RWPE1 (cell line): ENCODE measurements around the gene AHCTF1.
"Not testable (repeated sequence)": the region's sequence is repeated elsewhere in the genome, so short reads cannot be mapped to it uniquely, and the experiment has no call there.

Experiments used
- CTCF ChIA-PET: fragments of 350-600 bp; sonication (Branson Sonifier 250); formaldehyde crosslinking; extraction: SDS; loops from one replicate; lab custom pipeline; 2021; lab: Yijun Ruan, JAX
- POLR2A ChIA-PET: fragments of 400-600 bp; formaldehyde crosslinking; extraction: SDS; loops from one replicate; lab custom pipeline; 2020; ENCODE audit warnings: antibody characterized with exemption; ENCODE audit not compliant: low non-redundant PET; lab: Yijun Ruan, JAX
- DNase-seq: peaks from one replicate; pipeline ENCODE4 v3.0.0; 2012; ENCODE audit warnings: low spot score
- H3K27ac ChIP-seq: fragments of 450-650 bp; 2 replicates; pipeline ENCODE4 v1.5.1; 2017
- CTCF ChIP-seq: fragments of 450-650 bp; conservative IDR thresholded peaks from 2 replicates; pipeline ENCODE4 v1.5.1; 2017; ENCODE audit warnings: low read depth, mild to moderate bottlenecking

AHCTF1 gene

GRCh38 chr1:246878551-246878950 lies 53.2 kb downstream of the AHCTF1 start:
- no peak overlapping the region for H3K27ac ChIP-seq
- ChIA-PET CTCF (no interaction called here), POLR2A (no interaction called here)
- DNase-seq: no peak
- no peak for TF ChIP-seq CTCF

- POLR2A ChIA-PET: no interaction called here
- CTCF ChIA-PET: interaction anchor here (0.6 to 0.7 kb wide), 2 partner anchors 131 to 1161 kb away, joined by 4 to 5 read pairs; no protein-coding TSS in a partner anchor
- no peak for TF ChIP-seq CTCF
- H3K27ac ChIP-seq: no peak overlapping the region
- no peak for DNase-seq
These were observed 55.3 kb downstream of the AHCTF1 start for GRCh38 chr1:246876431-246876830.

DNA sequence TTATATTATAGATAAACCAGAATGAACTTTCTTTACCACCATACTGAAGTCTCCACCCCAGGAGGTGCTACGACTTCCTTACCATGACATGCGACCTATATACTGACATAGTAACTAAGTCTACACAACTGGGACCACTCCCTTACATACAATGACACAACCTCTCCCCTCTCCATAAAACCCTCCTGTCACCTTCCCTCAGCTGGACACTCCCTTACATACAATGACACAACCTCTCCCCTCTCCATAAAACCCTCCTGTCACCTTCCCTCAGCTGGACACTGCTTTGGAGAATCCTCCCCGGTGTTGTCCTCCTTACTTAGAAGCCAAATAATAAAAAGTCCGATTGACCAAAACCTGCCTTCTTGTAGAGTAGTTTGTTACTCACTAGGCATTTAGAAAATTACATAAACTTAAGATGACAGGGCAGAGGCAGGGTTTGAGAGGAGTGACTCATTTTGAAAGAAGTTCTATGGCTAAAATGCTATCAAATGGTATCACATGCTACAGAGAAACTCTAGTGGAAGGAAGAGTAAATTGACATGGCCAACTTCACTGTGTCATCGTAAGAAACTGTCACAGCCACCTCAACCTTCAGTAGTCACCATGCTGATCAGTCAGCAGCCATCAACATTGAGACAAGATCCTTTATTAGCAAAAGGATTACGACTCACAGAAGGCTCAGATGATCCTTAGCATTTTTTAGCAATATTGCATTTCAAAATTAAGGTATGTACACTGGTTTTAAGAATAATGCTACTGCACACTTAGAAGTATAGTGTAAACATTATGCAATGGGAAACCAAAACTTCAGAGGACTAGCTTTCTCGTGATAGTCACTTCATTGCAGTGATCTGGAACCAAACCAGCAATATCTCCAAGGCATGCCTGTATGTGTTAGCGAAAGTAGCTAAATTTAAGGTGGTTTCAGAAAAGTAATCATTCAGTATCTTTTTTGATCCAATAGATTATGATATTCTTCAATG lies 56.4 kb downstream of the AHCTF1 start:
- peak; percentile 11 for DNase-seq
- no peak overlapping the region for H3K27ac ChIP-seq
- ChIA-PET CTCF (no interaction called here), POLR2A (no interaction called here)
- no peak for TF ChIP-seq CTCF

DNA sequence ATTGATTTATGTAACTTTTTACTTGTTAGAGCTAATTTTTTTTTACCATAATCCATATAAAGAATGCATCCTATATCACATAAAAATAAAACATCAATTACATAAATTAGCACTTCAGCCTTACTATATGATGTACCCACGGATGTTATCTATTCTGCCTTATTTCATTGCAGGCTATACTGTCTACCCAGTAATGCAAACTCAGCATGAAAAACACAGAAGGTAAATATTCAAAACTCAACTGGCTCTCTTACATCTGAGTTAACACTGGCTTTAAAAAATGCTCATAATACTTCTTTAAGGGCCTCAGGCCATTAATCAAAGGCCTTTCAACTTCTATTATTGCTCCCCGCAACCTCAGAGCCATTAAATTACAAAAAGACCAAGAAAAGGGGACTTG lies 65.8 kb downstream of the AHCTF1 start:
- no peak overlapping the region for H3K27ac ChIP-seq
- no peak for DNase-seq
- ChIA-PET POLR2A (no interaction called here), CTCF (interaction anchor here (0.6 kb wide), 1 partner anchor 29 kb away, joined by 3 read pairs; no protein-coding TSS in a partner anchor)
- TF ChIP-seq CTCF: no peak

DNA sequence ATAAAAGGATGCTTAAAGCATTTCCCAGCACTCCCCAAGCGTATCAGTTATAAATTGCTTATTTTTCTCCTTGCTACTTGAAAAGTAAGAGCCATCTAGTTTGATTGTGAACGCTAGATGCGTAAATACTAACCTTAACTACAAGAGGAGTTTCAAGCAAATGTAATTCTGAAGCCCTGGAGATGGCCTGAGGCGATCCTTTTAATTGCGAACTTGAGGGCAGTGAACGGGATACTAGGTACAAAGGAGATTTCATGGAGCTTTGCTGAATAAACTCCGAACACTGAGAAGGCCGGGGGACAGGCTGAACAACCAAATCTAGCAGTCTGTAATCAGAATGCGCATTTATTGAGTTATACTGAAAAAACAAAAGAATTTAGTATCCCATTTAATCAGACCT lies 68.0 kb downstream of the AHCTF1 start:
- DNase-seq, POLR2A ChIA-PET, H3K27ac ChIP-seq, CTCF ChIA-PET: not testable (repeated sequence)

DNA sequence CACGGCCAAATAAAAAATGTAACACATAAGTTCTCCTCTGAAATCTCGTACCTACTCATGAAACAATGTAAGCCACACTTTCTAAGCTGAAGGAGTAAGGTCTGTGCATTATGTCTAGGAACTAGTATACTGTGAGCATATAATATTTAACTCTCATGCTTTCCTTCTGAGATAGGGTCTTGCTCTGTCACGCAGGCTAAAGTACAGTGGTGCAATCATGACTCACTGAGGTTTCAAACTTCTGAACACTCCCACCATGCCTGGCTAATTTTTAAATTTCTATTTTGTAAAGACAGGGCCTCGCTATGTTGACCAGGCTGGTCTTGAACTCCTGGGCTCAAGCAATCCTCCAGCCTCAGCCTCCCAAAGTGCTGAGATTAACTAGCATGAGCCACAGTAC lies 71.3 kb downstream of the AHCTF1 start:
- ChIA-PET CTCF (no interaction called here), POLR2A (no interaction called here)
- no peak for TF ChIP-seq CTCF
- H3K27ac ChIP-seq: no peak overlapping the region
- DNase-seq: no peak

DNA sequence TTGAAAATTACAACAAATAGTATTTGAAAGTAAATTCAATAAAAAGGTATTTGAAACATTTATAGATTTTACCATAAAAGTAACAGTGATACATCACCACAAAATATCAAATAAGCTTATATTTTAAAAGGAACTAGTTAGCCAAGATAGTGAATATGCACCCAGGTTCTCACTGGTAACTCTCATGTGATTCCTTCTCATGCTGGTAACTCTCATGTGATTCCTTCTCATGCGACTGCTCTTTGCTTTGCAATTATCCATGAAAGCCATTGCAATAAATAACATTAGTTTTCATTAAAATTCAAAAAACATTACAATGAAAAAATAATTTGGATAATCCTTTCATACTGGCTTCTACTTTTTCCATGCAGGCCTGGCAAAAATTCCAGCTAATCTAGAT lies 75.4 kb downstream of the AHCTF1 start:
- CTCF ChIA-PET: no interaction called here
- no peak for DNase-seq
- POLR2A ChIA-PET: interaction anchor here (0.5 kb wide), 1 partner anchor 14 kb away, joined by 5 read pairs; no protein-coding TSS in a partner anchor
- H3K27ac ChIP-seq: no peak overlapping the region
- no peak for TF ChIP-seq CTCF

- H3K27ac ChIP-seq, CTCF ChIA-PET, POLR2A ChIA-PET, DNase-seq: not testable (repeated sequence)
These were observed 81.1 kb downstream of the AHCTF1 start for GRCh38 chr1:246850640-246851039.
